Astrocyte (in vitro differentiated cells and primary cell): ENCODE data around the gene MTFP1. TPM values are rescaled to one million over a fixed set of nuclear protein-coding genes. Genes with fewer than 3 reads are reported as not detected.

Experiments used
- DNase-seq: peaks from one replicate; pipeline ENCODE4 v3.0.0-alpha.2; 2010; ENCODE audit warnings: low read depth
- FAIRE-seq: peaks from 2 replicates; lab custom pipeline; 2011; peaks lifted over from hg19 to GRCh38; lab: Jason Lieb, UNC
- H2AFZ ChIP-seq: 2 replicates; pipeline ENCODE4 v1.6.0; 2012; ENCODE audit warnings: low read depth, low read length, inconsistent platforms
- H3K27ac ChIP-seq: 2 replicates; pipeline ENCODE4 v1.5.1; 2011; ENCODE audit warnings: low read depth, low read length, inconsistent platforms
- H3K27me3 ChIP-seq: 2 replicates; pipeline ENCODE4 v1.6.0; 2011; ENCODE audit warnings: low read length, inconsistent platforms; ENCODE audit not compliant: insufficient read depth
- H3K36me3 ChIP-seq: 2 replicates; pipeline ENCODE4 v1.5.1; 2011; ENCODE audit warnings: low read length, inconsistent platforms; ENCODE audit not compliant: insufficient read depth
- H3K4me1 ChIP-seq: 2 replicates; pipeline ENCODE4 v1.5.1; 2011; ENCODE audit warnings: low read length, inconsistent platforms; ENCODE audit not compliant: insufficient read depth
- H3K4me2 ChIP-seq: 2 replicates; pipeline ENCODE4 v1.6.0; 2012; ENCODE audit warnings: low read length, inconsistent platforms
- H3K4me3 ChIP-seq: 2 replicates; pipeline ENCODE4 v1.5.1; 2011; ENCODE audit warnings: low read depth, mild to moderate bottlenecking, low read length, inconsistent platforms; ENCODE audit not compliant: insufficient read depth
- H3K79me2 ChIP-seq: 2 replicates; pipeline ENCODE4 v1.6.0; 2012; ENCODE audit warnings: mild to moderate bottlenecking, low read length, inconsistent platforms; ENCODE audit not compliant: insufficient read depth
- H3K9ac ChIP-seq: 2 replicates; pipeline ENCODE4 v1.6.0; 2012; ENCODE audit warnings: mild to moderate bottlenecking, low read length, inconsistent platforms
- H3K9me3 ChIP-seq: 2 replicates; pipeline ENCODE4 v1.5.1; 2012; ENCODE audit warnings: low read depth, mild to moderate bottlenecking, low read length, inconsistent platforms; ENCODE audit not compliant: insufficient read depth
- H4K20me1 ChIP-seq: 2 replicates; pipeline ENCODE4 v1.6.0; 2012; ENCODE audit warnings: low read length, inconsistent platforms; ENCODE audit not compliant: insufficient read depth
- H3K27ac Mint-ChIP-seq: one replicate; pipeline ENCODE4 v1.8.0; 2021; ENCODE audit warnings: mild to moderate bottlenecking, mixed read lengths; ENCODE audit not compliant: unreplicated experiment
- H3K27me3 Mint-ChIP-seq: one replicate; pipeline ENCODE4 v1.8.0; 2021; ENCODE audit warnings: low read depth, mixed read lengths; ENCODE audit not compliant: unreplicated experiment
- H3K36me3 Mint-ChIP-seq: one replicate; pipeline ENCODE4 v1.8.0; 2021; ENCODE audit warnings: low read depth, mixed read lengths; ENCODE audit not compliant: unreplicated experiment
- H3K4me1 Mint-ChIP-seq: one replicate; pipeline ENCODE4 v1.8.0; 2021; ENCODE audit warnings: low read depth, mixed read lengths; ENCODE audit not compliant: unreplicated experiment
- H3K4me3 Mint-ChIP-seq: one replicate; pipeline ENCODE4 v1.8.0; 2021; ENCODE audit warnings: mild to moderate bottlenecking, moderate library complexity, mixed read lengths; ENCODE audit not compliant: unreplicated experiment
- H3K9me3 Mint-ChIP-seq: one replicate; pipeline ENCODE4 v1.8.0; 2021; ENCODE audit warnings: mild to moderate bottlenecking, mixed read lengths; ENCODE audit not compliant: unreplicated experiment
- CTCF ChIP-seq: IDR thresholded peaks from 2 replicates; pipeline ENCODE4 v1.5.1; 2011; ENCODE audit warnings: low read depth, mild to moderate bottlenecking, inconsistent platforms, low read length, moderate library complexity; ENCODE audit not compliant: insufficient read depth
- EZH2 ChIP-seq: IDR thresholded peaks from 2 replicates; pipeline ENCODE4 v1.6.1; 2012; ENCODE audit warnings: mild to moderate bottlenecking, low read length, inconsistent platforms; ENCODE audit not compliant: insufficient read depth
- total RNA-seq: library from RNA; stranded (reverse); gene quantifications from 2 replicates; pipeline ENCODE4 v1.2.1, GENCODE V29; 2021

Gene MTFP1
- total RNA-seq, 1 donor from 2014 or later = 13.0 TPM

GRCh38 chr22:30432520-30432919 is 7.0 kb downstream of the MTFP1 start:
- TF ChIP-seq EZH2 (no peak), CTCF (no peak)
- H3K36me3 ChIP-seq = no peaks in the 10 kb centered on the region
- no peak overlapping the region for H2AFZ ChIP-seq

GRCh38 chr22:30433227-30433626 is 7.7 kb downstream of the MTFP1 start:
- Histone ChIP-seq H4K20me1 (no peaks in the 10 kb centered on the region), H3K4me2 (no peak overlapping the region), H3K4me3 (no peak overlapping the region), H3K27me3 (no peaks in the 10 kb centered on the region), H3K9me3 (no peaks in the 10 kb centered on the region), H3K4me1 (peaks cover 4% of the 10 kb centered on the region), H3K36me3 (no peaks in the 10 kb centered on the region), H3K9ac (no peak overlapping the region), H3K79me2 (no peaks in the 10 kb centered on the region), H2AFZ (no peak overlapping the region), H3K27ac (no peak overlapping the region)
- Mint-ChIP-seq H3K27me3 (no peaks in the 10 kb centered on the region), H3K36me3 (peaks cover 1% of the 10 kb centered on the region), H3K4me1 (no peaks in the 10 kb centered on the region), H3K4me3 (no peak overlapping the region), H3K27ac (no peak overlapping the region), H3K9me3 (no peaks in the 10 kb centered on the region)
- DNase-seq (no peak), FAIRE-seq (no peak)
- no peak for TF ChIP-seq EZH2
- no peak for TF ChIP-seq CTCF

More at GRCh38 chr22:30432520-30432919, 7.0 kb downstream of the MTFP1 start:
- Histone ChIP-seq H3K27ac (no peak overlapping the region), H3K79me2 (no peaks in the 10 kb centered on the region), H4K20me1 (no peaks in the 10 kb centered on the region), H3K4me3 (no peak overlapping the region), H3K9me3 (no peaks in the 10 kb centered on the region), H3K9ac (no peak overlapping the region), H3K27me3 (no peaks in the 10 kb centered on the region), H3K4me1 (peaks cover 4% of the 10 kb centered on the region), H3K4me2 (no peak overlapping the region)
- Mint-ChIP-seq H3K4me1 (no peaks in the 10 kb centered on the region), H3K9me3 (no peaks in the 10 kb centered on the region), H3K4me3 (no peak overlapping the region), H3K27ac (no peak overlapping the region), H3K36me3 (peaks cover 4% of the 10 kb centered on the region), H3K27me3 (no peaks in the 10 kb centered on the region)
- FAIRE-seq (no peak), DNase-seq (no peak)

GRCh38 chr22:30433773-30434172 is 8.2 kb downstream of the MTFP1 start:
- Mint-ChIP-seq H3K9me3 (no peaks in the 10 kb centered on the region), H3K4me1 (no peaks in the 10 kb centered on the region), H3K27ac (no peak overlapping the region), H3K36me3 (peaks cover under 1% of the 10 kb centered on the region), H3K4me3 (no peak overlapping the region), H3K27me3 (no peaks in the 10 kb centered on the region)
- Histone ChIP-seq H2AFZ (no peak overlapping the region), H3K4me3 (no peak overlapping the region), H3K9me3 (no peaks in the 10 kb centered on the region), H3K36me3 (no peaks in the 10 kb centered on the region), H4K20me1 (no peaks in the 10 kb centered on the region), H3K9ac (no peak overlapping the region), H3K27me3 (no peaks in the 10 kb centered on the region), H3K79me2 (no peaks in the 10 kb centered on the region), H3K4me1 (peaks cover 4% of the 10 kb centered on the region), H3K27ac (no peak overlapping the region), H3K4me2 (no peak overlapping the region)
- DNase-seq (no peak), FAIRE-seq (no peak)
- TF ChIP-seq EZH2 (no peak), CTCF (no peak)
